Neural progenitor cell (in vitro differentiated cells): ENCODE measurements around the gene PRDM16. TPM values are rescaled to one million over a fixed set of nuclear protein-coding genes. Genes with fewer than 3 reads are reported as not detected.
A peak's percentile ranks its signal among the peaks of the same experiment; 100 is the strongest.

Experiments used
- DNase-seq: peaks from one replicate; pipeline ENCODE4 v3.0.0-alpha.2; 2016; ENCODE audit warnings: low spot score
- H2AFZ ChIP-seq: fragments of 200-600 bp; sonication (generic); replicated peaks from 2 replicates; pipeline ENCODE4 v1.6.1; 2016; ENCODE audit warnings: antibody characterized with exemption
- H3F3A ChIP-seq: fragments of 200-600 bp; sonication (generic); 2 replicates; pipeline ENCODE4 v1.6.1; 2016; ENCODE audit warnings: antibody characterized with exemption, low read depth
- H3K27ac ChIP-seq: fragments of 200-600 bp; sonication (generic); 2 replicates; pipeline ENCODE4 v1.5.1; 2016; ENCODE audit warnings: mild to moderate bottlenecking
- H3K27me3 ChIP-seq: fragments of 200-600 bp; sonication (generic); 2 replicates; pipeline ENCODE4 v1.6.1; 2016; ENCODE audit warnings: mild to moderate bottlenecking, moderate library complexity
- H3K36me3 ChIP-seq: fragments of 200-600 bp; sonication (generic); 2 replicates; pipeline ENCODE4 v1.5.1; 2016
- H3K4me1 ChIP-seq: fragments of 200-600 bp; sonication (generic); 2 replicates; pipeline ENCODE4 v1.6.1; 2016; ENCODE audit warnings: mixed run types
- H3K4me2 ChIP-seq: fragments of 200-600 bp; sonication (generic); 2 replicates; pipeline ENCODE4 v1.6.1; 2016
- H3K4me3 ChIP-seq: fragments of 200-600 bp; sonication (generic); 2 replicates; pipeline ENCODE4 v1.5.1; 2016
- H3K79me2 ChIP-seq: fragments of 200-600 bp; sonication (generic); 2 replicates; pipeline ENCODE4 v1.6.1; 2016; ENCODE audit warnings: low read depth
- H3K9ac ChIP-seq: fragments of 200-600 bp; sonication (generic); 2 replicates; pipeline ENCODE4 v1.6.1; 2016
- H3K9me3 ChIP-seq: fragments of 200-600 bp; sonication (generic); 2 replicates; pipeline ENCODE4 v1.5.1; 2016; ENCODE audit warnings: low read depth
- H4K20me1 ChIP-seq: fragments of 200-600 bp; sonication (generic); 2 replicates; pipeline ENCODE4 v1.6.1; 2016; ENCODE audit warnings: low read depth
- H3K27ac Mint-ChIP-seq: 3 replicates; pipeline ENCODE4 v1.8.0; 2021; ENCODE audit warnings: mixed read lengths
- H3K27me3 Mint-ChIP-seq: 2 replicates; pipeline ENCODE4 v1.8.0; 2022; ENCODE audit warnings: low read depth, mild to moderate bottlenecking, inconsistent platforms, moderate library complexity, mixed read lengths; ENCODE audit not compliant: insufficient read depth
- H3K36me3 Mint-ChIP-seq: 3 replicates; pipeline ENCODE4 v1.8.0; 2021; ENCODE audit warnings: mixed read lengths
- H3K4me1 Mint-ChIP-seq: 3 replicates; pipeline ENCODE4 v1.8.0; 2021; ENCODE audit warnings: mixed read lengths
- H3K4me3 Mint-ChIP-seq: 3 replicates; pipeline ENCODE4 v1.8.0; 2021; ENCODE audit warnings: mild to moderate bottlenecking, moderate library complexity, mixed read lengths
- H3K9me3 Mint-ChIP-seq: 3 replicates; pipeline ENCODE4 v1.8.0; 2020; ENCODE audit warnings: mixed read lengths
- EZH2 ChIP-seq: fragments of 200-600 bp; sonication (generic); IDR thresholded peaks from 2 replicates; pipeline ENCODE4 v1.6.1; 2017; ENCODE audit warnings: antibody characterized with exemption, mild to moderate bottlenecking, moderate library complexity
- EZH2phosphoT487 ChIP-seq: fragments of 200-600 bp; sonication (generic); IDR thresholded peaks from 2 replicates; pipeline ENCODE4 v1.6.1; 2017; ENCODE audit warnings: antibody characterized with exemption
- total RNA-seq: library from RNA; depleted of rRNA; stranded (reverse); fragments of >200 nt; gene quantifications from 2 replicates; pipeline ENCODE4 v1.2.3, GENCODE V29; 2015; ENCODE audit warnings: low replicate concordance
- TF ChIP-seq, protein P1 (sequence below): fragments of 200-600 bp; sonication (generic); IDR thresholded peaks from 2 replicates; pipeline ENCODE4 v1.5.1; 2017; ENCODE audit warnings: antibody characterized with exemption, mild to moderate bottlenecking

Gene PRDM16
- total RNA-seq, 1 donor from 2014 or later = 1.9 TPM

DNA sequence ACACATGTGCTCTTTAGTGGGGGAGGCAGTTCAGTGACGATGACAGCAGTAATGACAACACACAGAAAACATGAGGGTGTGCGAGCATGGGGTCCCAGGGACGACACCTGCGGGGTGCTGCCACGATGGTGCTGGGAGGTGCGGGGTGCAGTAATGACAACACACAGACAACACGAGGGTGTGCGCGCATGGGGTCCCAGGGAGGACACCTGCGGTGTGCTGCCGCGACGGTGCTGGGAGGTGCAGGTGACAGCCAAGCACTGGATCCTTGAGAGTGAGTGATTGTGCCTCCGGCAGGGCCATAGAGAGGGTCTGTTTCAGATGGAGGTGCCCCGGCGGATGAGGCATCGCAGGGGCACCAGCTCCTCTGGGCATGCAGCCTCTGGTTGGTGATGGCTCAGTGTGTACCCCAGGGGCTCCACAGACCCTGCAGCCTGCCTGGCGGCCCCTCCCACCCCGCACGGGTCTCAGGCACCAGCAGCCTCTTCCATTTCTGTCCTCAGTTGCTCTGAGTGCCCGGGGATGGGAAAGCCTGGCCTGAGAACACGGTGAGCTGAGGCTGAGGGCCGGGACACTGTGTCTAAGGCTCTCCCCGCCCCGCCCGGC lies 193.8 kb downstream of the PRDM16 start:
- no peak overlapping the region for H3K9ac ChIP-seq
- TF ChIP-seq, protein P1, sequence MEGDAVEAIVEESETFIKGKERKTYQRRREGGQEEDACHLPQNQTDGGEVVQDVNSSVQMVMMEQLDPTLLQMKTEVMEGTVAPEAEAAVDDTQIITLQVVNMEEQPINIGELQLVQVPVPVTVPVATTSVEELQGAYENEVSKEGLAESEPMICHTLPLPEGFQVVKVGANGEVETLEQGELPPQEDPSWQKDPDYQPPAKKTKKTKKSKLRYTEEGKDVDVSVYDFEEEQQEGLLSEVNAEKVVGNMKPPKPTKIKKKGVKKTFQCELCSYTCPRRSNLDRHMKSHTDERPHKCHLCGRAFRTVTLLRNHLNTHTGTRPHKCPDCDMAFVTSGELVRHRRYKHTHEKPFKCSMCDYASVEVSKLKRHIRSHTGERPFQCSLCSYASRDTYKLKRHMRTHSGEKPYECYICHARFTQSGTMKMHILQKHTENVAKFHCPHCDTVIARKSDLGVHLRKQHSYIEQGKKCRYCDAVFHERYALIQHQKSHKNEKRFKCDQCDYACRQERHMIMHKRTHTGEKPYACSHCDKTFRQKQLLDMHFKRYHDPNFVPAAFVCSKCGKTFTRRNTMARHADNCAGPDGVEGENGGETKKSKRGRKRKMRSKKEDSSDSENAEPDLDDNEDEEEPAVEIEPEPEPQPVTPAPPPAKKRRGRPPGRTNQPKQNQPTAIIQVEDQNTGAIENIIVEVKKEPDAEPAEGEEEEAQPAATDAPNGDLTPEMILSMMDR = no peak
- no peak for TF ChIP-seq EZH2phosphoT487
- no peak for TF ChIP-seq EZH2
- no peaks in the 10 kb centered on the region for H4K20me1 ChIP-seq
- H2AFZ ChIP-seq = no peak overlapping the region
- Mint-ChIP-seq H3K36me3 (peaks cover 3% of the 10 kb centered on the region), H3K27me3 (peaks cover 8% of the 10 kb centered on the region), H3K4me3 (no peak overlapping the region), H3K9me3 (peaks cover 4% of the 10 kb centered on the region), H3K4me1 (peaks cover 56% of the 10 kb centered on the region), H3K27ac (peak overlapping the region; percentile 53)
- DNase-seq = no peak
- H3K9me3 ChIP-seq = no peaks in the 10 kb centered on the region
- H3K4me1 ChIP-seq = peaks cover 24% of the 10 kb centered on the region
- no peaks in the 10 kb centered on the region for H3K27me3 ChIP-seq
- no peaks in the 10 kb centered on the region for H3F3A ChIP-seq
- no peaks in the 10 kb centered on the region for H3K79me2 ChIP-seq
- no peak overlapping the region for H3K4me2 ChIP-seq
- H3K36me3 ChIP-seq = no peaks in the 10 kb centered on the region
- H3K27ac ChIP-seq = no peak overlapping the region
- no peak overlapping the region for H3K4me3 ChIP-seq

DNA sequence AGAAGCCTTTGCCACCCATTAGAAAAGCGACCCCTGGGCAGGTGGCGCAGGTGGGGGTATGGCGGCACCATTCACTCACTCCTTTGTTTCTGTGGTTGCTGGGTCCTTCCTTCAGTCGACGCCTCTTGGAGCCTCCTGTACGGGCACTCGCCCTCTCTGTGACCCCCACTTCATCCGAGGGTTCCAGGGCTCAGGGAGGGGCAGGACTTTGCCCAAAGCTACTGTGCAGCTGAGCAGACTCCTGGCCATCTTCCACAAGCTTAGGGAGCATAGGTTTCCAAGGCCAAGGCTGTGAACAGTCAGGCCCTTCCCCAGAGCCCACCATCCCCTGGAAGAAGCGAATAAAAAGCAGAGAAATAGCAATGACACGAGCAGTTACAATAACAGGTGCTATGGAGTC lies 194.8 kb downstream of the PRDM16 start:
- H3K27me3 Mint-ChIP-seq = peaks cover 9% of the 10 kb centered on the region

DNA sequence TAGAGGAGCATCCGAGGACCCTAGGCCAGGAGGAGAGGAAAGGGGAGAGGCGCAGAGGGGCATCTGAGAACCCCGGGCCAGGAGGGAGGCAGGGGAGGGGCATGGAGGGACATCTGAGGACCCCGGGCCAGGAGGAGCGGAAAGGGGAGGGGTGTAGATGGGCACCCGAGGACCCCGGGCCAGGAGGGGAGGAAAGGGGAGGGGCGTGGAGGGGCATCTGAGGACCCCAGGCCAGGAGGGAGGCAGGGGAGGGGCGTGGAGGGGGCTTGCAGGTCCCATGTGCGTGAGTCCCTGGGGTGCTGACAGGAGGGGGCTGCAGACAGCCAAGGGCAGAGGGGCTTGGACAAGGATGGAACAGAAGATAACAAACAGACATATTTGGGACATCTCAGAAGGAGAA lies 195.5 kb downstream of the PRDM16 start:
- H3K4me2 ChIP-seq = no peak overlapping the region
- H4K20me1 ChIP-seq = no peaks in the 10 kb centered on the region
- no peaks in the 10 kb centered on the region for H3K79me2 ChIP-seq
- no peaks in the 10 kb centered on the region for H3K27me3 ChIP-seq
- no peak overlapping the region for H3K9ac ChIP-seq
- H3K27ac ChIP-seq = no peak overlapping the region
- no peak for DNase-seq
- H3K36me3 ChIP-seq = no peaks in the 10 kb centered on the region
- Mint-ChIP-seq H3K27me3 (peaks cover 9% of the 10 kb centered on the region), H3K4me1 (peaks cover 42% of the 10 kb centered on the region), H3K27ac (peak overlapping the region; percentile 85), H3K4me3 (no peak overlapping the region), H3K9me3 (peaks cover 4% of the 10 kb centered on the region), H3K36me3 (peaks cover 3% of the 10 kb centered on the region)
- TF ChIP-seq EZH2phosphoT487 = no peak
- TF ChIP-seq EZH2 = no peak
- TF ChIP-seq, protein P1 = no peak
- H3K4me1 ChIP-seq = peaks cover 26% of the 10 kb centered on the region
- H3K4me3 ChIP-seq = no peak overlapping the region
- no peaks in the 10 kb centered on the region for H3F3A ChIP-seq
- no peaks in the 10 kb centered on the region for H3K9me3 ChIP-seq
- no peak overlapping the region for H2AFZ ChIP-seq

More for the DNA sequence above, 194.8 kb downstream of the PRDM16 start:
- TF ChIP-seq, protein P1 = no peak
- TF ChIP-seq EZH2phosphoT487 (no peak), EZH2 (no peak)
- Histone ChIP-seq H3K4me3 (no peak overlapping the region), H3K4me1 (peaks cover 27% of the 10 kb centered on the region), H4K20me1 (no peaks in the 10 kb centered on the region), H3K27me3 (no peaks in the 10 kb centered on the region), H2AFZ (no peak overlapping the region), H3K9ac (no peak overlapping the region), H3K36me3 (no peaks in the 10 kb centered on the region), H3K79me2 (no peaks in the 10 kb centered on the region), H3K4me2 (no peak overlapping the region), H3F3A (no peaks in the 10 kb centered on the region), H3K9me3 (no peaks in the 10 kb centered on the region), H3K27ac (no peak overlapping the region)
- no peak for DNase-seq
- peaks cover 4% of the 10 kb centered on the region for H3K9me3 Mint-ChIP-seq
- peaks cover 48% of the 10 kb centered on the region for H3K4me1 Mint-ChIP-seq
- H3K4me3 Mint-ChIP-seq = no peak overlapping the region
- H3K36me3 Mint-ChIP-seq = peaks cover 3% of the 10 kb centered on the region
- peak overlapping the region; percentile 78 for H3K27ac Mint-ChIP-seq
